Stimulated activated CD8-positive, alpha-beta memory T cell treated with anti-CD3 and anti-CD28 coated beads, Interleukin-4, amount 100 ng/mL, for 24 hours (primary cell): Measurements from ENCODE around the gene RHAG.

ENCODE experiments used
- DNase-seq: peaks from one replicate; pipeline ENCODE4 v3.0.0-alpha.2; 2020; ENCODE audit warnings: low read depth

The RHAG gene

DNA sequence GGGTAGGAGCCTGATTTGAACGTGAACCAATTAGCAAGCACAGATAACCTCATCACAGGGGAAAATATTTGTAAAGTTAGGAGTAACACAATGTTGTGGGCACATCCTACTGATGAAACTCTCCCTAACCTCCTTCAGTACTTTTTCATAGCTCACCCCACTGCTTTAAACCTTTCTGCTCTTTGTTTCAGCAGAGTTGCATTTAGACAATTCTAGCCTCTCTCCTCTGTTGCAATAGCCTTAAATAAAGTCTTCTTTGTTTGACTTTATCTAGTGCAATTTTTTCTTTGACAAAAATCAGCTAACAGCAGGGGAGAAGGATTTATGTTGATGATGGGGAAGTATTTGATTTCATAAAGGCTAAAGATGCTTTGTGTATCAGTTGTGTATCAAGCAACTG is 72.1 kb downstream of the RHAG start:
- DNase-seq, result no peak

DNA sequence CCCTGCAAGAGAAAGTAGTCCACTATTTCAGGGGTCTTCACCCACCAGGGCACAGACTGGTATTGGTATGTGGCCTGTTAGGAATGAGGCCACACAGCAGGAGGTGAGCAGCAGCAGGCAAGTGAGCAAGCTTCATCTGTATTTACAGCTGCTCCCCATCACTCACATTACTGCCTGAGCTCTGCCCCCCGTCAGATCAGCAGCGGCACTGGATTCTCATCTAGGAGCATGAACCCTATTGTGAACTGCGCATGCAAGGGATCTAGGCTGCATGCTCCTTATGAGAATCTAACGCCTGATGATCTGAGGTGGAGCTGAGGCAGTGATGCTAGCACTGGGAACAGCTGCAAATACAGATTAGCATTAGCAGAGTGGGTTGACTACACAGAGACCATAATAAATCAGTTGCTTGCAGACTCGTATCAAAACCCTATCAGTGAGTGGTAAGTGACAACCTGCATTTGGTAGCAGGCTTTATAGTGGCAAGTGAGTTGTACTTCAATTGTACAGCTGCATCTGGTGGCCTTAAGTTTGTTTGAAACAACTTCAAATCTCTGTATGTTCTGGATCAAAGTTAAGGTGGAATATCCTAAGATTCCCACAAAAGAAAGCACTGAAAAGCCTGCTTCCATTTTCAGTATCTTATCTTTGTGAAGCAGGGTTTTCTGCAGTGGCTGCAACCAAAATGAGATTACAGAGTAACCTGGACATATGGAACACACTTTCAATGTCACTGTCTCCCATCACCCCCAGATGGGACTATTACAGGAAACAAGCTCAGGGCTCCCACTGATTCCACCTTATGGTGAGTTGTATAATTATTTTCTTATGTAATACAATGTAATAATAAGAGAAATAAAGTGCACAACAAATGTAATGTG is 73.4 kb downstream of the RHAG start:
- no peak for DNase-seq

DNA sequence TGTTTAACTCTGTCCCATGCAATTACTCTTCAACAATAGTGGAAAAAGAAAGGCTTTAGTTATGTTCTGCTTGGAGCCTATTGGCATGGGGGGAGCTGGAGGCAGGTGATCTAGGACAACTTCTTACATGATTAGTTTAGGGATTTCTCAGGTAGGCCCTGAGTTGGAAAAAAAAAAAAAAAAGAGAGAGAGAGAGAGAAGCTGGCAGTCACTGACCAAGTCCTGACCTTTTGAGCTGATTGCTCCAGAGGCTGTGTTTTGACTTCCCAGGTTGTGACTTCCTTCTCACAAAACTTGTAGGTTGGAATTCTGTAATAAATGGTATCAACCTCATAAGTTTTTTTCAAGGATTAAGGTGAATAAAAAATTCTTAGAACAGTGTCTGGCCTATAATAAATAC is 78.4 kb downstream of the RHAG start:
- DNase-seq, result no peak

DNA sequence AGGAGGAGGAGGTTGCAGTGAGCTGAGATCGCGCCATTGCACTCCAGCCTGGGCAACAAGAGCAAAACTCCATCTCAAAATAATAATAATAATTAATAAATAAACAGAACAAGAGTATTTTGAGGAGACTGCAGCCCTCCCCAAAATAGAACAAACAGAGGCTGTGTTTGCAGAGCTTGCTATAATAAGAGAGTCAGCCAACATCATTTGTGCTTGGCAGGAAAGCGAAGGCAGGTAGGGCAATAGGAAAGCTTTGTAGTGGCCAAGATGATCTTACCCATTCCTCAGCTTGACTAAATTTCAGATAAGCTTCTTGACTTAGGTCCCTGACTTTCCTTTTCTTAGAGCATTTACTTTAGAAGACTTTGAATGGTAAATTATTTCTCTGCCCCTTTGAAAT is 79.5 kb downstream of the RHAG start:
- DNase-seq, result no peak

DNA sequence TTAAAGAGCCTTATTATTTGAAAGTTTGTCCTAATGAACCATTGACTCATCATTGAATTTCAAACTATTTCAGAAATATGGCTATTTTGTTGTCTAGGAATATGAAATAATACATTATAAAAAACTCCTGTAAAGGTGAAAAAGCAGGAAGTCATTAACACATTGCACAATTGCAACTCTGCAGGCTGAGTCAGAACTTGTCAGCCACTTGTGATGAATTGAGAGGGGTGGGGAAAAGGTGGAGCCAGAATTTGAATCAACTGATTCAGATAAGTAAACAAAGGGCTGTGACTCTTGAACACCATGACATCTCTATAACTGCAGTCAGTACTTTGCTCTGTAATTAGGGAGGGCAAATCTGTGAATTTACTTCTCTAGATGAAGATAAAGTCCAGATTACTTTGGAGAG is 80.2 kb downstream of the RHAG start:
- DNase-seq, result no peak

DNA sequence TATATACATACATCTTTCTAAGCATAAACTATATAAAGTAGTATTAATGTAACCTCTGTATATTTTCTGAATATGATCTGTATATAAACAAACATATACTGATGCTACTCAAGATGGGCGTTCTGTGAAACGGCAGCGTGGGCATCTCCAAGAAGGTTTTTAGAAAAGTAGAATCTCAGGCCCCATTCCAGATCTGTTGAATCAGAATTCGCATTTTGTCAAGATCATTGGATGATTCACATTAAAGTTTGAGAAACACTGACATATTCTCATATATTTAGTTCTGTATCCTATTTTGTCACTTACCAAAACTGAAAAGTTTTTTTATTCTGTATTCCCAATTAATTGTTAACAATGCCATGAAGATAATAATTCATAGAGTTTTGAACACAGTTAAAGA is 80.7 kb downstream of the RHAG start:
- DNase-seq, result no peak
